HEK293T (cell line): ENCODE results near the gene TIMP1.

ENCODE experiments used
- BHLHE40 ChIP-seq: fragments of 450-650 bp; IDR thresholded peaks from 2 replicates; pipeline ENCODE4 v1.6.1; 2016; ENCODE audit warnings: mild to moderate bottlenecking, moderate library complexity, borderline replicate concordance
- FOXA1 ChIP-seq: fragments of 450-650 bp; IDR thresholded peaks from 2 replicates; pipeline ENCODE4 v1.6.1; 2016; ENCODE audit warnings: mild to moderate bottlenecking
- FOXM1 ChIP-seq: fragments of 450-650 bp; IDR thresholded peaks from 2 replicates; pipeline ENCODE4 v1.6.1; 2017; ENCODE audit warnings: mild to moderate bottlenecking, borderline replicate concordance
- TARDBP ChIP-seq: fragments of 450-650 bp; IDR thresholded peaks from 2 replicates; pipeline ENCODE4 v1.6.1; 2016

DNA sequence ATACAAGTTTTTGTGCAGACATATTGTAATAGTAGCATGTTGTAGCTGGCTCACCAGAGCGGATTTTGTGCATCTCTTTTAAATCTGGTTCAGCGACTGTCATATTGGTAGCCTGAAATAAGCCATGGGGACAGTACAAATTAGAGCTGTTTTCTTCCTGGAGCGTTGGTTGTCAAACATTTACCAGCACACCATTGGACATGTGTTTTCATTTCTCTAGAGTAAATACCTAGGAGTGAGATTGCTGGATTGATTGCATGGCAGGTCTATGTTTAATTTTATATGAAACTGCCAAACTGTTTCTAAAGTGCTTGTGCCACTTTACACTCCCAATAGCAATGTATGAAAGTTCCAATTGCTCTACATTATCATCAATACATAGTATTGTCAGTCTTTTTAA lies 23.8 kb upstream of the TIMP1 start:
- TF ChIP-seq FOXM1 (no peak), TARDBP (no peak), BHLHE40 (no peak), FOXA1 (no peak)
